GM19324 (cell line): ENCODE measurements around the gene ATP5PO.

ENCODE experiments used
- ATAC-seq: cut with Tn5 transposase; IDR thresholded peaks from one replicate; pipeline ENCODE4 v1.9.1; 2021; ENCODE audit warnings: mild to moderate bottlenecking, moderate library complexity; ENCODE audit not compliant: unreplicated experiment, low FRiP score

ATP5PO gene

DNA sequence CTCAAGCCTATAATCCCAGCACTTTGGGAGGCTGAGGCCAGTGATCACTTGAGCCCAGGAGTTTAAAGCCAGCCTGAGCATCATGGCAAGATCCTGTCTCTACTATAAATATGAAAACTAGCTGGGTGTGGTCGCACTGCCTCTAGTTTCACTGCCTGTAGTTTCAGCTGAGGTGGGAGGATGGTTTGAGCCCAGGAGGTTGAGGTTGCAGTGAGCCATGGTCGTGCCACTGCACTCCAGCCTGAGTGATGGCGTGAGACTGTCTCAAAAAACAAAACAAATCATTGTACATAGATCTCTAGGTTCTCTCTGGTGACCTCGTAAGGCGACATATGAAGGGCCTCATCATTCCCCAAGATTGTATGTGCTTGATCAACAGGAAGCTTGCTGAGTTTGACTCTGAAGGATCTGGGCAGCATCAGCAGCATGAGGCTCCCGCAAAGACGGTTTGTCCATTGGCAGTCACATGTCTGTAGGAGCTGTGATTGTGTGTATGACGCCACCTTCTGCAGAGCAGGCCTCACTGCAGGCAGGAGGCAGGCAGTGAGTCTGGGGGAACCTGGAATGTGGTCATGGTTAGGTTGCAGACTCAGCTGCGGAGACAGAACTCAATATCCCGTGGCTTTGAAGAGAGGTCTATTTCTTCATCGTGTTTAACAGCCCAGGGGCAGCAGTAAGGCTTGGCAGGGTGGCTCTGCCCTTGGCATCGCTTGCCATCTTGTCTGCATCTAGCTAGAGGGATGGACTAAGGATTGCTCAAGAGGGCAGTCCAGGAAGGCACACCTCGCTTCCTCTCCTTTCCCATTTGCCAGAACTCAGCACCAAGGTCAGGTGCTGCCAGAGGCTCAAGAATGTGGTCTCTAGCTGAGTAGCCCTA is 14.0 kb downstream of the ATP5PO start:
- ATAC-seq = no peak

DNA sequence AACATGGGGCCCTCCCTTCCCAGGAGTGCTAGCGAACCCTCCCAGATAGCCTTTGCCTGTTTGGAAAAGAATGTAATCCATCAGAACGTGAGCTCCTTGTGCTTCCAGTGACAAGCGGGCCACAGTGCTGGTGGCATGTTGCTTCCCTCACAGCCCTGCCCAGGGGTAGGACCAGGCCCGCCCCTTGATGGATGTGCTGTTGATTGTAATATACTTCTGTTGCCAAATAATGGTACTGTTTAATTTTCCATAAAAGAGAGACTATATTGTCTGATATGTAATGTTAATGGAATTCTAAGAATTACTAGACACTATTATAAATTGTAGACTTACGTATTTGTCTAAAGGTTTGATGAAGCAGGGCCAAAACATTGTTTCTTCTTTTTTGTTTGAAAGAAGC is 16.4 kb downstream of the ATP5PO start:
- no peak for ATAC-seq

DNA sequence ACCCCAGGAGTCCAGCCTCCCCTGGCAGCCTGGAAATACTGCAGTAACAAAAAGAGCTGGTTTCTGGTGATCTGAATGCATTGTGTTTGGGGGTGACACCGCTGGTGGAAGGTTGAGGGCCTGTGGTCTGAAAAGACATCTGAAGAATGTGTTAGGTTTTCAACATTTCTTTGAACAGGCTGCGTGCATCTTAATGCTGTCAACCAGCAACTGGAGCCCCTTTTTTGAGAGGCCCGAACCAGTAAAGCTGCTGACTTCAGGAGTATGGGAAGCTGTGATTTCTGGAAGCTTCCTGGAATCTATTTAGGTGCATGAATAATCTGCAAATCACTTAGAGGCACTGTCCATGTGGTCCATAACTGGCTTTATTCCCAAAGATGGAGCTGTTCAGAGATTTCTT is 17.0 kb downstream of the ATP5PO start:
- no peak for ATAC-seq

DNA sequence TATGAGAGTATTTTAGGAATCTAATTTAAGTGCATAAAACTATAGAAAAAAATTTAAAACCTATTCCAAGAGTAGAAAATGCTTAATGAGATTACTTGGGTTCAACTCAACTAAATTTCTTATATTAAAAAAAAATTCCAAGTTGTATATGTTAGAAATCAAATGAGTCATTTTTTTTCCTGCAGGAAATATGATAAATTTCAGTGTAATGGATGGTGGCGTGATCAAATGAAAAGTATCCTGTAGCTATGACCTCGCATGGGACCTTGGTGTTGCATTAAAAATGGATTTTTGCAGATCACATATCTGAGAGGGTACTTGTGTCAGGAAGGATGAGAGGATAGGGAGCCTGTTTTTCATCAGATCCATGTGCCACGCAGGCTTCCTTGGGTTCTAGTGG is 17.9 kb downstream of the ATP5PO start:
- no peak for ATAC-seq

- ATAC-seq = no peak
These were observed 18.5 kb downstream of the ATP5PO start for GRCh38 chr21:33897098-33897497.

- ATAC-seq = no peak
These were observed 18.9 kb downstream of the ATP5PO start for GRCh38 chr21:33896691-33897090.

- ATAC-seq = no peak
These were observed 20.2 kb downstream of the ATP5PO start for GRCh38 chr21:33895356-33895755.

GRCh38 chr21:33894736-33895288 is 20.8 kb downstream of the ATP5PO start:
- ATAC-seq = no peak

- ATAC-seq = no peak
These were observed 21.7 kb downstream of the ATP5PO start for GRCh38 chr21:33893917-33894316.

- no peak for ATAC-seq
These were observed 22.8 kb downstream of the ATP5PO start for GRCh38 chr21:33892853-33893252.

- ATAC-seq = no peak
These were observed 25.4 kb downstream of the ATP5PO start for GRCh38 chr21:33890187-33890586.

GRCh38 chr21:33886321-33886720 is 29.3 kb downstream of the ATP5PO start:
- no peak for ATAC-seq

DNA sequence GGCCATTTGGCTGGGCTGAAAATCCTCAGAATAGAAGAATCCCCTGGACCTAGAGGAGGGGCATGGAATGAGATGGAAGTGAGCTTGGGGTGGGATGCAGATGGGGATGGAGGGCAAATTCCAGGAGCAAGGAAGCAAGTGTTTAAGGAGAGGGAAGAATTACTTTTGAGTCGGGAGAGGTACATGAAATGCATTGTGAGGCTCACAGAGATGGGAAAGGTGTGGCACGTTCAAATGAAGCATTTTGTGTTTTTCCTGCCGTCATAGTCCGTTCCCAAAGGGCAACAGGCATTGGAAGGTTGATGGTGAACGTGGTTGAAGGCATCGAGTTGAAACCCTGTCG is 30.5 kb downstream of the ATP5PO start:
- no peak for ATAC-seq

GRCh38 chr21:33884376-33885171 is 31.0 kb downstream of the ATP5PO start:
- ATAC-seq = no peak

- no peak for ATAC-seq
These were observed 32.5 kb downstream of the ATP5PO start for GRCh38 chr21:33883118-33883517.

DNA sequence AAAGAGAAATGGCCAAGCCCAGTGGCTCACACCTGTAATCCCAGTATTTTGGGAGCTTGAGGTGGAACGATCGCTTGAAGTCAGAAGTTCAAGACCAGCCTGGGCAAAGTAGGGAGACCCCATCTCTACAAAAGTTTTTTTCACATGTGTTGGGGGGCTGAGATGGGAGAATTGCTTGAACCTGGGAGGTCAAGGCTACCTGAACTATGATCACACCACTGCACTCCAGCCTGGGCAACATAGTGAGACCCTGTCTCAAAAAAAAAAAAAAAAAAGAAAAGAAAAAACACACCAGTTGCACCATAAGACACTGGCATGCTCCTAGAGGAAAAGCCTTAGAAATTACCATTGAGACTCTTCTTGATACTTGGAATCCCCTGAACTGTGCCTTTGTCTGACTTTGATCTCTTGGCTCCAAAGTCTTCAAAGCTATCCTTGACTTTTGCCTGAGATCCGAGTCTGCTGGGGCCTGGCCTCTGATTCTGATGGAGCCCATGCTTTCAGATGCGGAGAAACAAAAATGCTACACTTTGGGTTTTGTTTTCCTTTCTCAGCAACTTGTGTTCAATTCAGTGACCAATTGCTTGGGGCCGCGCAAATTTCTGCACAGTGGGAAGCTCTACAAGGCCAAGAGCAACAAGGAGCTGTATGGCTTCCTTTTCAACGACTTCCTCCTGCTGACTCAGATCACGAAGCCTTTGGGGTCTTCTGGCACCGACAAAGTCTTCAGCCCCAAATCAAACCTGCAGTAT is 33.7 kb downstream of the ATP5PO start:
- ATAC-seq = no peak

DNA sequence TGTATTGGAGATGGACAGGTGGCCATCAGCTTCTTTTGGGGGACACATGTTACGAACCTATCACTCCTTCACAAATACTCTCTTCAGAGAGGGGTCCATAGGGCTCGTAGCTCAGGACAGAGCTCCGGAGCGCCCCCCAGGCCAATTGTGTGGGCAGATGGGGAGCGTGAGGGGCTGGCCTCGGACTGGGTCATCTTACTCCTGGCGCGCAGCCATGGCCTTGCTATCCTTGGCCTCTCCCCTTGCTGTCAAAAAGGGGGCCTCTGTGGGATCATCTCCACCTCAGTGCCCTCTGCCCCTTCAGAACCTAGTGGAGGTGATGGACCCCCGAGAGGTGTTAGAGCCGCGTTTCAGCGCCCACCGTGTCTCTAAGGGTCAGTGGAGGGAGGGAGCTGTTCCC is 35.0 kb downstream of the ATP5PO start:
- no peak for ATAC-seq

DNA sequence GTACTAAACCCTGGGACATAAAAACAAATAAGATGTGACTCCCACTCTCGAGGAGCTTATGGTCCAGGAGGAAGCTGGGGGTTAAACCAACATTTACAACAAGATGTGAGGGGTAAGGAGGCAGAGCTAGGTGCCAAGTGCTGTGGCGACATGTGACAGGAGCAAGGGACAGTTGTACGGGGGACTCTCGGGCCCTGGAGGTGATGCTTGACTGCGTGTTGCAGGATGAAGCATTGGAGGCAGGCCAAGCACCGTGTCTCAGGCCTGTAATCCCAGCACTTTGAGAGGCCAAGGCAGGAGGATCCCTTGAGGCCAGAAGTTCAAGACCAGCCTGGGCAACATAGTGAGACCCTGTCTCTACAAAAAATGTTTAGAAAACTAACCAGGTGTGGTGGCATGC is 36.8 kb downstream of the ATP5PO start:
- no peak for ATAC-seq

DNA sequence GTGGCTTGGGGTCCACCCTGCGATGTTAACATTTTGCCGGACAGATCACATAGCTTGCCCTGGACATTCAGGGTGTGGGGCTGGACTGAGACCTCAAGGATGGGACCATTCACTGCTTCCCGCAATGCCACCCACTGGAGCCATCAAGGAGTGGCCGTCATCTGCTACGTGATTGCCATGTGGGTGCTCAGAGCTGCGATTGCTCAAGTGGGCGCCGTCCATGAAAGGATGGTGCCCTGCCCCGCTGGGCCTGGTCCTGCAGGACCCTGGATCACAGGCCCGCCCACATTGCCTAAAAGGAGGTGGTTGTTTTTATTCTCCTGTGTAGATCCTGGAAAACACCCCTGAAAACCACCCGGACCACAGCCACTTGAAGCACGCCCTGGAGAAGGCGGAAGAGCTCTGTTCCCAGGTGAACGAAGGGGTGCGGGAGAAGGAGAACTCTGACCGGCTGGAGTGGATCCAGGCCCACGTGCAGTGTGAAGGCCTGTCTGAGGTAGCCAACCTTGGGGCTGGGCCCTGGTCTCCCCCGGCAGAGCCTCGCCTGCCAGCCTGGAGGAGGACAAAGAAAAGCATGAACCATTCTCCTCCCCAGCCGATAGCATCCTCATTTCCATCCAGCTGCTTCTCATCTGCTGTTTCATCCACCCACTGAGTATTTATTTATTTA is 40.4 kb downstream of the ATP5PO start:
- no peak for ATAC-seq

- no peak for ATAC-seq
These were observed 41.4 kb downstream of the ATP5PO start for GRCh38 chr21:33874161-33874560.
